HepG2 (cell line): ENCODE data around the gene AKR1C4. TPM values are rescaled to one million over a fixed set of nuclear protein-coding genes. Genes with fewer than 3 reads are reported as not detected.

Source experiments
- ASH2L ChIP-seq: fragments of 300-600, 200-600 bp; sonication (generic); IDR thresholded peaks from 2 replicates; pipeline ENCODE4 v1.7.0; 2017; ENCODE audit warnings: low read depth, mild to moderate bottlenecking, moderate library complexity, mixed read lengths, low read length; ENCODE audit not compliant: insufficient read length
- CBX2 ChIP-seq, 2 experiments: fragments of 200-600 bp in 1 of 2; sonication (generic); formaldehyde crosslinking in 1 of 2; IDR thresholded peaks; 2 replicates each; pipeline versions ENCODE4 v1.7.0 to v1.8.1; 2018 to 2022; ENCODE audit warnings: low read depth in 2 of 2, low read length in 1 of 2, mild to moderate bottlenecking in 1 of 2, missing genetic modification reagents in 1 of 2
- GATA4 ChIP-seq: sonication (generic); IDR thresholded peaks from 2 replicates; pipeline ENCODE4 v1.6.1; 2016; ENCODE audit warnings: antibody characterized with exemption, low read depth, borderline replicate concordance
- GATAD2A ChIP-seq: IDR thresholded peaks from 2 replicates; pipeline ENCODE4 v1.6.1; 2016
- KLF16 ChIP-seq, 2 experiments: sonication (generic) in 1 of 2; formaldehyde crosslinking in 1 of 2; IDR thresholded peaks; 2 replicates each; pipeline versions ENCODE4 v1.6.1 to v1.8.0; 2016 to 2023; ENCODE audit warnings: missing genetic modification reagents in 2 of 2, missing compliant biosample characterization in 1 of 2
- MAFG ChIP-seq: sonication (generic); formaldehyde crosslinking; IDR thresholded peaks from 2 replicates; pipeline ENCODE4 v1.5.1; 2020; ENCODE audit warnings: mild to moderate bottlenecking, missing genetic modification reagents
- NCOR1 ChIP-seq: fragments of 200-600 bp; sonication (generic); IDR thresholded peaks from 2 replicates; pipeline ENCODE4 v1.7.0; 2017; ENCODE audit warnings: antibody characterized with exemption, low read length, borderline replicate concordance
- NKX3-1 ChIP-seq: sonication (generic); formaldehyde crosslinking; IDR thresholded peaks from 2 replicates; pipeline ENCODE4 v1.5.0; 2020; ENCODE audit warnings: missing genetic modification reagents
- PHF21A ChIP-seq: sonication (generic); formaldehyde crosslinking; IDR thresholded peaks from 2 replicates; pipeline ENCODE4 v1.5.0; 2020; ENCODE audit warnings: mild to moderate bottlenecking, missing genetic modification reagents
- RFX5 ChIP-seq: IDR thresholded peaks from 2 replicates; pipeline ENCODE4 v1.6.1; 2011; ENCODE audit warnings: low read depth, low read length, improper control_type of control experiment
- RXRA ChIP-seq: sonication (generic); formaldehyde crosslinking; IDR thresholded peaks from 2 replicates; pipeline ENCODE4 v1.5.1; 2020; ENCODE audit warnings: missing genetic modification reagents
- SOX5 ChIP-seq: IDR thresholded peaks from 2 replicates; pipeline ENCODE4 v1.6.1; 2016; ENCODE audit warnings: borderline replicate concordance
- SRSF9 ChIP-seq: fragments of 200-400 bp; formaldehyde crosslinking; IDR thresholded peaks from 2 replicates; pipeline ENCODE4 v1.6.1; 2018; ENCODE audit warnings: borderline replicate concordance, mild to moderate bottlenecking, low read depth, low read length; ENCODE audit not compliant: insufficient read depth, poor library complexity, severe bottlenecking
- SSRP1 ChIP-seq: IDR thresholded peaks from 2 replicates; pipeline ENCODE4 v1.6.1; 2016; ENCODE audit warnings: control low read depth
- TEAD2 ChIP-seq: sonication (generic); formaldehyde crosslinking; IDR thresholded peaks from 2 replicates; pipeline ENCODE4 v1.9.0; 2021; ENCODE audit warnings: missing genetic modification reagents
- TP53 ChIP-seq: sonication (generic); formaldehyde crosslinking; conservative IDR thresholded peaks from 2 replicates; pipeline ENCODE4 v1.4.0; 2020; ENCODE audit warnings: missing genetic modification reagents
- ZFP41 ChIP-seq: sonication (generic); formaldehyde crosslinking; IDR thresholded peaks from 2 replicates; pipeline ENCODE4 v1.4.0; 2020; ENCODE audit warnings: mild to moderate bottlenecking, missing genetic modification reagents, borderline replicate concordance
- ZMYM2 ChIP-seq: sonication (generic); formaldehyde crosslinking; IDR thresholded peaks from 2 replicates; pipeline ENCODE4 v1.8.0; 2022; ENCODE audit warnings: mild to moderate bottlenecking, missing genetic modification reagents
- ZMYM4 ChIP-seq: sonication (generic); formaldehyde crosslinking; IDR thresholded peaks from 2 replicates; pipeline ENCODE4 v1.8.1; 2023; ENCODE audit warnings: mild to moderate bottlenecking, missing genetic modification reagents
- ZNF292 ChIP-seq: sonication (generic); formaldehyde crosslinking; IDR thresholded peaks from 2 replicates; pipeline ENCODE4 v1.8.1; 2022; ENCODE audit warnings: mild to moderate bottlenecking, low read depth, missing genetic modification reagents, borderline replicate concordance
- ZNF550 ChIP-seq: sonication (generic); formaldehyde crosslinking; IDR thresholded peaks from 2 replicates; pipeline ENCODE4 v1.4.0; 2020; ENCODE audit warnings: mild to moderate bottlenecking, missing genetic modification reagents, borderline replicate concordance
- ZNF615 ChIP-seq: sonication (generic); formaldehyde crosslinking; IDR thresholded peaks from 2 replicates; pipeline ENCODE4 v1.5.0; 2020; ENCODE audit warnings: mild to moderate bottlenecking, missing genetic modification reagents, borderline replicate concordance
- ZNF616 ChIP-seq: sonication (generic); formaldehyde crosslinking; IDR thresholded peaks from 2 replicates; pipeline ENCODE4 v1.5.0; 2020; ENCODE audit warnings: low read depth, mild to moderate bottlenecking, missing genetic modification reagents
- ZNF619 ChIP-seq: sonication (generic); formaldehyde crosslinking; IDR thresholded peaks from 2 replicates; pipeline ENCODE4 v1.4.0; 2020; ENCODE audit warnings: mild to moderate bottlenecking, missing genetic modification reagents
- ZSCAN29 ChIP-seq: sonication (generic); formaldehyde crosslinking; conservative IDR thresholded peaks from 2 replicates; pipeline ENCODE4 v1.4.0; 2020; ENCODE audit warnings: mild to moderate bottlenecking, missing genetic modification reagents
- polyA plus RNA-seq, 8 experiments: library from polyadenylated mRNA; depleted of rRNA in 3 of 8; stranded (reverse) in 7 of 8; unstranded in 1 of 8; fragments of >200 nt; fragmentation: Illumina TruSeq in 4 of 8; extraction: Trizol in 4 of 8; gene quantifications; 2 replicates each; pipeline versions ENCODE4 v1.2.1 to v1.2.3, GENCODE V29; 2011 to 2016; ENCODE audit warnings: low read depth in 4 of 8, missing spikeins in 1 of 8, mixed read lengths in 1 of 8; ENCODE audit not compliant: insufficient read depth in 1 of 8
- total RNA-seq, 5 experiments: library from RNA; depleted of rRNA; stranded (reverse); fragments of >200 nt; fragmentation: Illumina TruSeq; extraction: Trizol; gene quantifications; 2 replicates each; pipeline ENCODE4 v1.2.3, GENCODE V29; 2016; ENCODE audit warnings: low read depth in 1 of 5
- TF ChIP-seq, protein P1 (sequence below): IDR thresholded peaks from 2 replicates; pipeline ENCODE4 v1.6.1; 2016; ENCODE audit warnings: missing compliant biosample characterization, missing genetic modification reagents, borderline replicate concordance
- TF ChIP-seq, protein P2 (sequence below): IDR thresholded peaks from 2 replicates; pipeline ENCODE4 v1.6.1; 2018; ENCODE audit warnings: missing genetic modification reagents, mild to moderate bottlenecking, missing compliant biosample characterization
- TF ChIP-seq, protein P3 (sequence below): sonication (generic); formaldehyde crosslinking; IDR thresholded peaks from 2 replicates; pipeline ENCODE4 v1.4.0; 2020; ENCODE audit warnings: missing genetic modification reagents

Gene AKR1C4
- total and polyA plus RNA-seq, 2 of the 13 experiments (the other 11 are each of a cell fraction or from before 2014, with no cell fraction given) = 0.18 to 1.3 TPM

DNA sequence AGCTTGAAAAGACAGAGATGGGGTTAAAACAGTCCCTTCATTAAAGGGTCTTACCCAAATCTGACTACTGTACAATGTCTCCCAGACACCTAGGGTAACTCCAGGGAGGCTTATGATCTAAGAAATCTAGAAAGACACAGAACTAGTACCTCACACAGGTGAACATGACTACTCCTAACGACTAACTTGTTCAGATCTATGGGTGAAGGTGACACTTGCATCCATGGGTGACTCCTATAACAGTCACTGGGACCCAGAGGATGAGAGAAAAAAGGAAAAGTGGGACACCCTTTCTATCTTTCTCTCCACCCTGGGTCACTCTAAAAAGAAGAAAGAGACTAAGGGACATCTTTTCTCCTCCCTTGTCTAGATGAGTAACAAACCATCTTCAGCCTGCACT lies 30.9 kb upstream of the AKR1C4 start (continued):
- no peak for TF ChIP-seq ZNF619
- no peak for TF ChIP-seq ZNF615 (CRISPR knock-in tag)
- no peak for TF ChIP-seq CBX2 (IDR thresholded peaks at IDR 0.05; ENCODE audit: low read depth, low read length)
- TF ChIP-seq CBX2 (CRISPR knock-in tag; IDR thresholded peaks at IDR 0.05; ENCODE audit: low read depth) = no peak
- TF ChIP-seq SRSF9 = no peak
- TF ChIP-seq PHF21A (CRISPR knock-in tag) = no peak
- TF ChIP-seq, protein P1, sequence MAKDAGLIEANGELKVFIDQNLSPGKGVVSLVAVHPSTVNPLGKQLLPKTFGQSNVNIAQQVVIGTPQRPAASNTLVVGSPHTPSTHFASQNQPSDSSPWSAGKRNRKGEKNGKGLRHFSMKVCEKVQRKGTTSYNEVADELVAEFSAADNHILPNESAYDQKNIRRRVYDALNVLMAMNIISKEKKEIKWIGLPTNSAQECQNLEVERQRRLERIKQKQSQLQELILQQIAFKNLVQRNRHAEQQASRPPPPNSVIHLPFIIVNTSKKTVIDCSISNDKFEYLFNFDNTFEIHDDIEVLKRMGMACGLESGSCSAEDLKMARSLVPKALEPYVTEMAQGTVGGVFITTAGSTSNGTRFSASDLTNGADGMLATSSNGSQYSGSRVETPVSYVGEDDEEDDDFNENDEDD = no peak
- TF ChIP-seq TEAD2 (CRISPR knock-in tag) = no peak
- TF ChIP-seq TP53 (CRISPR knock-in tag) = no peak
- TF ChIP-seq RFX5 = no peak
- TF ChIP-seq SOX5 (CRISPR knock-in tag) = no peak
- no peak for TF ChIP-seq ASH2L
- TF ChIP-seq GATA4 = no peak
- no peak for TF ChIP-seq RXRA
- peak; percentile 100 for TF ChIP-seq ZNF616 (CRISPR knock-in tag)
- no peak for TF ChIP-seq NKX3-1 (CRISPR knock-in tag)
- no peak for TF ChIP-seq ZFP41
- no peak for TF ChIP-seq KLF16 (CRISPR knock-in tag; IDR thresholded peaks at IDR 0.05)
- TF ChIP-seq, protein P2, sequence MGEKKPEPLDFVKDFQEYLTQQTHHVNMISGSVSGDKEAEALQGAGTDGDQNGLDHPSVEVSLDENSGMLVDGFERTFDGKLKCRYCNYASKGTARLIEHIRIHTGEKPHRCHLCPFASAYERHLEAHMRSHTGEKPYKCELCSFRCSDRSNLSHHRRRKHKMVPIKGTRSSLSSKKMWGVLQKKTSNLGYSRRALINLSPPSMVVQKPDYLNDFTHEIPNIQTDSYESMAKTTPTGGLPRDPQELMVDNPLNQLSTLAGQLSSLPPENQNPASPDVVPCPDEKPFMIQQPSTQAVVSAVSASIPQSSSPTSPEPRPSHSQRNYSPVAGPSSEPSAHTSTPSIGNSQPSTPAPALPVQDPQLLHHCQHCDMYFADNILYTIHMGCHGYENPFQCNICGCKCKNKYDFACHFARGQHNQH = no peak
- TF ChIP-seq ZMYM4 (CRISPR knock-in tag) = peak; percentile 50; the same call in 1 of the 2 replicates
- no peak for TF ChIP-seq ZSCAN29
- TF ChIP-seq NCOR1 = no peak
- no peak for TF ChIP-seq GATAD2A (CRISPR knock-in tag)
- no peak for TF ChIP-seq ZNF550
- TF ChIP-seq ZMYM2 (CRISPR knock-in tag) = peak; percentile 84; the same call in 1 of the 2 replicates
- no peak for TF ChIP-seq SSRP1 (CRISPR knock-in tag)
- no peak for TF ChIP-seq ZNF292
- TF ChIP-seq, protein P3, sequence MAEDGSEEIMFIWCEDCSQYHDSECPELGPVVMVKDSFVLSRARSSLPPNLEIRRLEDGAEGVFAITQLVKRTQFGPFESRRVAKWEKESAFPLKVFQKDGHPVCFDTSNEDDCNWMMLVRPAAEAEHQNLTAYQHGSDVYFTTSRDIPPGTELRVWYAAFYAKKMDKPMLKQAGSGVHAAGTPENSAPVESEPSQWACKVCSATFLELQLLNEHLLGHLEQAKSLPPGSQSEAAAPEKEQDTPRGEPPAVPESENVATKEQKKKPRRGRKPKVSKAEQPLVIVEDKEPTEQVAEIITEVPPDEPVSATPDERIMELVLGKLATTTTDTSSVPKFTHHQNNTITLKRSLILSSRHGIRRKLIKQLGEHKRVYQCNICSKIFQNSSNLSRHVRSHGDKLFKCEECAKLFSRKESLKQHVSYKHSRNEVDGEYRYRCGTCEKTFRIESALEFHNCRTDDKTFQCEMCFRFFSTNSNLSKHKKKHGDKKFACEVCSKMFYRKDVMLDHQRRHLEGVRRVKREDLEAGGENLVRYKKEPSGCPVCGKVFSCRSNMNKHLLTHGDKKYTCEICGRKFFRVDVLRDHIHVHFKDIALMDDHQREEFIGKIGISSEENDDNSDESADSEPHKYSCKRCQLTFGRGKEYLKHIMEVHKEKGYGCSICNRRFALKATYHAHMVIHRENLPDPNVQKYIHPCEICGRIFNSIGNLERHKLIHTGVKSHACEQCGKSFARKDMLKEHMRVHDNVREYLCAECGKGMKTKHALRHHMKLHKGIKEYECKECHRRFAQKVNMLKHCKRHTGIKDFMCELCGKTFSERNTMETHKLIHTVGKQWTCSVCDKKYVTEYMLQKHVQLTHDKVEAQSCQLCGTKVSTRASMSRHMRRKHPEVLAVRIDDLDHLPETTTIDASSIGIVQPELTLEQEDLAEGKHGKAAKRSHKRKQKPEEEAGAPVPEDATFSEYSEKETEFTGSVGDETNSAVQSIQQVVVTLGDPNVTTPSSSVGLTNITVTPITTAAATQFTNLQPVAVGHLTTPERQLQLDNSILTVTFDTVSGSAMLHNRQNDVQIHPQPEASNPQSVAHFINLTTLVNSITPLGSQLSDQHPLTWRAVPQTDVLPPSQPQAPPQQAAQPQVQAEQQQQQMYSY = no peak
- TF ChIP-seq MAFG (CRISPR knock-in tag) = no peak
